HL-60 (cell line): ENCODE data around the gene SCN2A.

Source experiments
- DNase-seq, 2 experiments: peaks; one replicate each; pipeline ENCODE4 v3.0.0-alpha.2; 2010 to 2020; ENCODE audit warnings: low read depth in 1 of 2, low spot score in 1 of 2
- H3K27ac ChIP-seq: fragments of 250-450 bp; sonication (Bioruptor Pico); replicated peaks from 2 replicates; pipeline ENCODE4 v1.5.1; 2020; ENCODE audit warnings: mild to moderate bottlenecking, moderate library complexity
- H3K27me3 ChIP-seq: fragments of 250-450 bp; sonication (Bioruptor Pico); 2 replicates; pipeline ENCODE4 v1.5.1; 2021; ENCODE audit warnings: mild to moderate bottlenecking, moderate library complexity; ENCODE audit not compliant: insufficient read depth, poor library complexity, severe bottlenecking
- H3K4me3 ChIP-seq: replicated peaks from 2 replicates; pipeline ENCODE4 v1.5.1; 2011; ENCODE audit warnings: mild to moderate bottlenecking, control low read depth, low read length; ENCODE audit not compliant: insufficient read depth
- CTCF ChIP-seq: IDR thresholded peaks from one replicate; pipeline ENCODE4 v1.5.1; 2011; ENCODE audit warnings: low read length, control low read depth, inconsistent platforms; ENCODE audit not compliant: insufficient read depth
- GABPA ChIP-seq: IDR thresholded peaks from 2 replicates; pipeline ENCODE4 v1.6.1; 2012; ENCODE audit warnings: low read depth
- POLR2AphosphoS5 ChIP-seq: IDR thresholded peaks from 2 replicates; pipeline ENCODE4 v1.6.1; 2012; ENCODE audit warnings: low read depth
- REST ChIP-seq: IDR thresholded peaks from 2 replicates; pipeline ENCODE4 v1.6.1; 2012; ENCODE audit warnings: low read depth; ENCODE audit not compliant: insufficient replicate concordance
- SPI1 ChIP-seq: IDR thresholded peaks from 2 replicates; pipeline ENCODE4 v1.6.1; 2012; ENCODE audit warnings: low read depth, mild to moderate bottlenecking, borderline replicate concordance

Gene SCN2A

DNA sequence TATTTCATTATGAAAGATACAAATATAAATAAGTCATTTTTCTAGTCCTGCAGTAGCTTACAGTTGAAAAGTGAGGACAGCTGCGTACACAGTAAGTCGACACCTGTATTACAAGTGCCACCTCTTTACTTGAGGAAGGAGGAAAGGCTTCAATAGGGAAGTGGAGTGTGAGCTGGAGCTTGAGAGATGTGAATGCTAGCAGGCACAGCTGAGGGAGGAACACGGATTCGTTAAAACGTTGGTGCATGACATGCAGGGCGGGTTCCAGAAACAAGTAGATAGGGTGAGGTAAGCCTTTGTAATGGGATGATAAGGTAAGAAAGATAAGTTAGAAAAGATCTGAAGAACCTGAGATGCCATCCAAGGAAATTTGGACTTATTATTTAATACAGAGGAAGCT, 132.1 kb downstream of the SCN2A start:
- TF ChIP-seq REST (no peak), GABPA (no peak), CTCF (no peak)
- H3K27ac ChIP-seq = no peak overlapping the region
- DNase-seq = no peak

DNA sequence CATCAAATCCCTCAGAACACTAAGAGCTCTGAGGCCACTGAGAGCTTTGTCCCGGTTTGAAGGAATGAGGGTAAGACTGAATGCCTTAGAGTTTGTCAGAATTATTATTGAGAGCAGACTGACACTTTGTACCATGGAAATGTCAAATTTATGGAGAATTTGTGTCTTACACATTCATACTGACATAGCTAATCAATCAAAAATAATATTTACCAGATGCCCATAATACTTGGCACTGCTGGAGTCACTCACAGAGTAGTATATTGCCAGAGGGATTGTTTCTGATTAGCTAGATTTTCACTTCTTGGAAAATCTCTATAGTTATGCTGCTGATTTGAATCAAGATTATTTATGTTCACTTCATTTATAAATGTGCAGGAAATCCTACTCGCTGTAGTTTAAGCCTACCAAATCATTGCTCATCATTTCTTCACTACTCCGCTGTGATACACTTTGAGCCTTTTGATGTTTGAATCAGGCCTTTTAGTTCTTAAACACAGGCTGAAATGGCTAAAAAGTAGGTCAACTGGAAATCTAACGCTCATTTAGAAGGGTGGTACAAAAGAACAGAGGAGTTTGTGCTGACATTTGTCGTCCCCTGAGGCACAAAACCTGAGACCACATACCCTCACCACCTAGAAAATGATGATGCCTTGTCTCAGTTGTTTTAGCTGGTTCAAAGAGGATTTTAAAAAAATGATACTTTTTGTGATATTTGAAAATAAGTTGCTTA, 134.2 kb downstream of the SCN2A start:
- Histone ChIP-seq H3K27me3 (no peaks in the 10 kb centered on the region), H3K27ac (no peak overlapping the region), H3K4me3 (no peak overlapping the region)
- no peak for DNase-seq
- no peak for TF ChIP-seq SPI1
- TF ChIP-seq CTCF = no peak
- no peak for TF ChIP-seq POLR2AphosphoS5
- TF ChIP-seq GABPA = no peak
- TF ChIP-seq REST = no peak

More for the DNA sequence above, 132.1 kb downstream of the SCN2A start:
- Histone ChIP-seq H3K27me3 (no peaks in the 10 kb centered on the region), H3K4me3 (no peak overlapping the region)

- Histone ChIP-seq H3K4me3 (no peak overlapping the region), H3K27me3 (no peaks in the 10 kb centered on the region), H3K27ac (no peak overlapping the region)
- DNase-seq = no peak
- TF ChIP-seq SPI1 = no peak
- TF ChIP-seq POLR2AphosphoS5 = no peak
- TF ChIP-seq GABPA = no peak
- TF ChIP-seq REST = no peak
- no peak for TF ChIP-seq CTCF
Observed at GRCh38 chr2:165376571-165376975, 137.4 kb downstream of the SCN2A start.
